Nephron progenitor cell (in vitro differentiated cells): ENCODE results near the gene PSMD7.
A peak's percentile ranks its signal among the peaks of the same experiment; 100 is the strongest.

ENCODE experiments used
- DNase-seq: peaks from one replicate; pipeline ENCODE4 v3.0.0; 2021
- H3K27ac Mint-ChIP-seq: 2 replicates; pipeline ENCODE4 v1.8.0; 2021; ENCODE audit warnings: mild to moderate bottlenecking, moderate library complexity, mixed read lengths
- H3K27me3 Mint-ChIP-seq: 2 replicates; pipeline ENCODE4 v1.8.0; 2021; ENCODE audit warnings: mild to moderate bottlenecking, low read depth, mixed read lengths; ENCODE audit not compliant: poor library complexity
- H3K36me3 Mint-ChIP-seq: 2 replicates; pipeline ENCODE4 v1.8.0; 2021; ENCODE audit warnings: low read depth, mixed read lengths
- H3K4me1 Mint-ChIP-seq: 2 replicates; pipeline ENCODE4 v1.8.0; 2021; ENCODE audit warnings: mixed read lengths
- H3K4me3 Mint-ChIP-seq: 2 replicates; pipeline ENCODE4 v1.8.0; 2021; ENCODE audit warnings: mild to moderate bottlenecking, moderate library complexity, mixed read lengths
- H3K9me3 Mint-ChIP-seq: 2 replicates; pipeline ENCODE4 v1.8.0; 2021; ENCODE audit warnings: mild to moderate bottlenecking, moderate library complexity, mixed read lengths
- TF ChIP-seq, protein P1 (sequence below): fragments of 200-600 bp; sonication (generic); IDR thresholded peaks from 2 replicates; pipeline ENCODE4 v1.5.0; 2021; ENCODE audit warnings: antibody characterized with exemption

PSMD7 gene

GRCh38 chr16:74305978-74306784 lies 9.6 kb downstream of the PSMD7 start:
- Mint-ChIP-seq H3K4me3 (no peak overlapping the region), H3K4me1 (no peaks in the 10 kb centered on the region), H3K36me3 (peaks cover 52% of the 10 kb centered on the region), H3K27ac (peak overlapping the region; percentile 36), H3K27me3 (peaks cover 6% of the 10 kb centered on the region), H3K9me3 (no peaks in the 10 kb centered on the region)
- DNase-seq: no peak
- TF ChIP-seq, protein P1, sequence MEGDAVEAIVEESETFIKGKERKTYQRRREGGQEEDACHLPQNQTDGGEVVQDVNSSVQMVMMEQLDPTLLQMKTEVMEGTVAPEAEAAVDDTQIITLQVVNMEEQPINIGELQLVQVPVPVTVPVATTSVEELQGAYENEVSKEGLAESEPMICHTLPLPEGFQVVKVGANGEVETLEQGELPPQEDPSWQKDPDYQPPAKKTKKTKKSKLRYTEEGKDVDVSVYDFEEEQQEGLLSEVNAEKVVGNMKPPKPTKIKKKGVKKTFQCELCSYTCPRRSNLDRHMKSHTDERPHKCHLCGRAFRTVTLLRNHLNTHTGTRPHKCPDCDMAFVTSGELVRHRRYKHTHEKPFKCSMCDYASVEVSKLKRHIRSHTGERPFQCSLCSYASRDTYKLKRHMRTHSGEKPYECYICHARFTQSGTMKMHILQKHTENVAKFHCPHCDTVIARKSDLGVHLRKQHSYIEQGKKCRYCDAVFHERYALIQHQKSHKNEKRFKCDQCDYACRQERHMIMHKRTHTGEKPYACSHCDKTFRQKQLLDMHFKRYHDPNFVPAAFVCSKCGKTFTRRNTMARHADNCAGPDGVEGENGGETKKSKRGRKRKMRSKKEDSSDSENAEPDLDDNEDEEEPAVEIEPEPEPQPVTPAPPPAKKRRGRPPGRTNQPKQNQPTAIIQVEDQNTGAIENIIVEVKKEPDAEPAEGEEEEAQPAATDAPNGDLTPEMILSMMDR: no peak

DNA sequence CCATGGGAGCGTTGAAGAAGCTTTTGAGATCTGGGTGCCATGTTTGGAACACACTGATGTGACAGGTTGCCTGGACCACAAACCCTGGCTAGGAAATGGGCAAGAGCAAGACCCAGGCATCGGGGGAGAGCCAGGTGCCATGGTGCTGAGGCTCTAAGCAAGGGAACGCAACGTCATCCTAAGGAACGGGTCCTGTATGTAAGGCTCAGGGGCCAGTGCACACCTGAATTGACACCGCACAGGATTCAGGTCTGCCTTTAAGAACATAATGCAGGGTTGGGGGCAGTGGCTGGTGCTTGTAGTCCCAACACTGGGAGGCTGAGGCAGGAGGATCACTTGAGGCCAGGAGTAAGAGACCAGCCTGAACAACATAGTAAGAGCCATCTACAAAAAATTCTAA lies 10.8 kb downstream of the PSMD7 start:
- peaks cover 45% of the 10 kb centered on the region for H3K36me3 Mint-ChIP-seq
- H3K4me1 Mint-ChIP-seq: no peaks in the 10 kb centered on the region
- H3K9me3 Mint-ChIP-seq: no peaks in the 10 kb centered on the region
- H3K4me3 Mint-ChIP-seq: no peak overlapping the region
- H3K27ac Mint-ChIP-seq: peak overlapping the region; percentile 61
- no peak for DNase-seq
- TF ChIP-seq, protein P1: no peak
- H3K27me3 Mint-ChIP-seq: peaks cover 2% of the 10 kb centered on the region

- H3K27ac Mint-ChIP-seq: no peak overlapping the region
- peaks cover 5% of the 10 kb centered on the region for H3K27me3 Mint-ChIP-seq
- peaks cover 13% of the 10 kb centered on the region for H3K9me3 Mint-ChIP-seq
- no peak overlapping the region for H3K4me3 Mint-ChIP-seq
- peak; percentile 29 for DNase-seq
- TF ChIP-seq, protein P1: peak; percentile 74
- H3K36me3 Mint-ChIP-seq: peaks cover 47% of the 10 kb centered on the region
- no peaks in the 10 kb centered on the region for H3K4me1 Mint-ChIP-seq
These were observed 13.5 kb downstream of the PSMD7 start for GRCh38 chr16:74309789-74310781.

DNA sequence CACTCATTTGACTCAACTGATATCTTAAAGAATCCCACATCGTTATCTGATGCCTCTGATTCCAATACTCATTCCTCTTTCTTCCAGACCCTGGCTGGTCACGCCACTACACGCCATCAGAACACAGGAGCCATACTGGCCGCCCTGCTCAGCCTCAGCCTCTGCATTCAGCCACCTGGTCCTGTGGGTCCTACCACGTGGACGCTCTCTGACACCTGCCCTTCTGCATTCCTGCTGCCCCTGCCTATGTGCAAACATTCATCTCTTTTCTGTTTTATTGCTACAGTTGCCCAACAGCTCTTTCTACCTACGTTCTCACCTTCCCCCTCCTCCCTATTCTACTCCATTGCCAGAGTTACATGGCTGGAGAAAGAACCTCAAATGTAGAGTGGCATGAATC lies 18.4 kb downstream of the PSMD7 start:
- H3K4me3 Mint-ChIP-seq: no peak overlapping the region
- peaks cover 13% of the 10 kb centered on the region for H3K9me3 Mint-ChIP-seq
- DNase-seq: no peak
- H3K27me3 Mint-ChIP-seq: peaks cover 2% of the 10 kb centered on the region
- TF ChIP-seq, protein P1: no peak
- peaks cover 50% of the 10 kb centered on the region for H3K36me3 Mint-ChIP-seq
- H3K4me1 Mint-ChIP-seq: no peaks in the 10 kb centered on the region
- peak overlapping the region; percentile 40 for H3K27ac Mint-ChIP-seq

- Mint-ChIP-seq H3K27me3 (no peaks in the 10 kb centered on the region), H3K27ac (peak overlapping the region; percentile 51), H3K9me3 (no peaks in the 10 kb centered on the region), H3K4me3 (no peak overlapping the region), H3K4me1 (peaks cover 9% of the 10 kb centered on the region), H3K36me3 (peaks cover 24% of the 10 kb centered on the region)
- DNase-seq: no peak
- TF ChIP-seq, protein P1: no peak
These were observed 24.1 kb downstream of the PSMD7 start for GRCh38 chr16:74320707-74321106.
